Limb (tissue), 2 donors: ENCODE measurements around the gene CARD19.

Experiments
- DNase-seq, 2 donors: peaks; one replicate each; pipeline ENCODE4 v3.0.0-alpha.2; 2016; ENCODE audit errors: extremely low spot score in 2 of 2

CARD19 gene

DNA sequence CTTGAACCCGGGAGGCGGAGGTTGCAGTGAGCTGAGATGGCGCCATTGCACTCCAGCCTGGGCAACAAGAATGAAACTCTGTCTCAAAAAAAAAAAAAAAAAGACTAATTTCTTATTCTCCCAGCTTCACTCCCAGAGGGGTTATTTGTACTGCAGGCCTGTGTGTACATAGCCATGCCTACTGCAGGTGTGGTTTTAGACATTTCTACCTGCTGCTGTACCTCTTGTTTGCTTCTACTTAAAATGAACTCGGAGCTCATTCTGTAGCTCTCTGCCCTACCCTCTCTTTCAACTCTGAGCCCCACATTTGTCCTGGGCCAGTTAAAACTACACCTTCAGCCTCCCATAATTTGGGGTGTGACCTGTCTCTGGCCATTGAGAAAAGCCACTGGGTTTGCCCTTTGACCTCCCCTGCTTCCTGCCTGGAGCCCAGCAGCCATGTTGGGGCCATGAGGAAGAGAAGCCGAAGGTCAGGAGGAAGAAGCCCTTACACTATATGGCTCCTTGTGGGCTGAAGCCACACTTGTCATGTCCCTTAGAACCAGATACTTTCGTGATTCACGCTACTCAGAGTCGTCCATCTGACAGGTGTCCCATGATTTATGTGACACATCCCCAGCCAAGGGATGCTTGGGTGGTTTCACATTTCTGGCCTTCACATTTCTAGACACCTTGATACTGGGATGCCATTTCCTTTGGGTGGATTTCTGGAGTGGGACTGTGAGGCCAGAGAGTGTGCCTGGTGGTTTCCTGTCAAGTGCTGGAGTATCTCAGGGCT, 9.4 kb upstream of the CARD19 start:
- peak in 1 of 2 donors; percentile 10 for DNase-seq

- peak in 1 of 2 donors; percentile 12 for DNase-seq
Observed at GRCh38 chr9:93087971-93088655, 7.9 kb upstream of the CARD19 start.

DNA sequence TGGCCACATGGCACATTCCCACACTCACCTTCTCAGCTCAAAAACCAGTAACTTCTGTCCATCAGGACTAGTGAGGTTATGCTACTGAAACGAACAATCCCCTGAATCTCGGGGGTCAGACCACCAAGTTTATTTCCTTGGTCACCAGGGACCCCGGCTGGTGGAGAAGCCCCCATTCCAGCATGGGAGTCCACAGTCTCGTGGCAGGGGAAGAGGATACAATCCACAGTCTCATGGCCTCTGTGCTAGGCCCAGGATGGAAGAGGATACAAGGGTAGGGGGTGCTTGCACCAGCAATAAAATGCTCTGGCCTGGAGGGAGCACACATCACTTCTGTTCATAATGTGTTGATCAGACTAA, 7.4 kb upstream of the CARD19 start:
- peak in 1 of 2 donors; percentile 8 for DNase-seq

DNA sequence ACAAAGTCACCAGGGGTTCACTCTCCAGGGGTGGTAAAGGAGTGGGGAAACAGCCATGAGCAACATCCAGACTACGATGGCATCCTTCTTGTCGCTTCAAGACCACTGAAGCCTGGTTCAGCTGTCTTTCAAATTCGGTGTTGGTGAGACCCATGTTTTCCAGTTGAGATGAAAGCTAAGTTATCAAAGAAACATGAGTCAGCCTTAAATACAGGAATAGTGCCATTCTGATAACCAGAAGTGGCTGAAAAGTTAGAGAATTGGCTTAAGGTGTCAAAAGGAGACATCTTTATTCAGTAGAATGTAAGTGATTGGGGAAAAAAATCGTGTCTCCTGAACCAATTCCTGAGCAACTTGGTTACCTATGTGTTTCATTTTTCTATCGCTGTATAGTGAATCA, 7.0 kb upstream of the CARD19 start:
- DNase-seq: no peak

DNA sequence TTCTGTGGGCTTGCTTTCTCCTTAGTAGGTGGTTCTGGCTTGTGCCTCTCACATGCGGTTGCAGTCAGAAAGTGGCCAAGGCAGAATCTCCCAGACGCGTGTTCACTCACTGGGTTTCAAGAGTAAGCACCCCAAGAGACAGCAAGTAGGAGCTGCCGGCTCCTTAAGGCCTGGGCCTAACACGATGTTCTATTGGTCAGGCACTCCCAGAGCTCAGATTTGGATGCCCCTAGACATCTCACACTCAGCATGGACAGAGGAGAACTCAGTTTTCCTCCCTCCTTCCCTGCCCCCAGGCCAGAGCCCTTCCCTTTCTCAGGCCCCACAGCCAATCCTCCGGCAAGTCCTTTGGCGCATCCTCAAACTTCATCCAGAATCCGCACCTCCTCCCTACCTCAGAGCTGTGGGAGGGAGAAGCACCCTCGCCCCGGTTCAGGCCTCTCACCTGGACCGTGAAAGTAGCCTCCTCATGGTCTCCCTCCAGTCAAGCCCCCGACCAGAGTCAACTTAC, 6.5 kb upstream of the CARD19 start:
- peak in 1 of 2 donors; percentile 27 for DNase-seq

DNA sequence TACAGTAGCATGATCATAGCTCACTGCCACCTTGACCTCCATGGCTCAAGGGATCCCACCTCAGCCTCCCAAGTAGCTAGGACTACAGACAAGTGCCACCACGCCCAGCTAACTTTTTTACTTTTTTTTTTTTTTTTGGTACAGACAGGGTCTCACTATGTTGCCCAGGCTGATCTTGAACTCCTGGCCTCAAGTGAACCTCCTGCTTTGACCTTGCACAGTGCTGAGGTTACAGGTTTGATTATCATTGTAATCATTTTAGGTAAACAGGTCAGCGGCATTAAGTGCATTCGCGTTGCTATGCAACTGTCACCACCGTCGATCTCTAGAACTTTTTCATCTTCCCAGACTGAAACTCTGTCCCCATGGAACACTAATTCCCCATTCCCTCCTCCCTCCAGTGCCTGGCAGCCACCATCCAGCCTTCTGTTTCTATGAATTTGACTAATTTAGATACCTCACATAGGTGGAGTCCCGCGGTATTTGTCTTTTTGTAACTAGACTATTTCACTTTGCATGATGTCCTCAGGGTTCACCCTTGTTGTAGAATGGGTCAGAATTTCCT, 5.8 kb upstream of the CARD19 start:
- DNase-seq: peak in 1 of 2 donors; percentile 1

GRCh38 chr9:93091056-93091452, 5.0 kb upstream of the CARD19 start:
- peak in 1 of 2 donors; percentile 13 for DNase-seq

DNA sequence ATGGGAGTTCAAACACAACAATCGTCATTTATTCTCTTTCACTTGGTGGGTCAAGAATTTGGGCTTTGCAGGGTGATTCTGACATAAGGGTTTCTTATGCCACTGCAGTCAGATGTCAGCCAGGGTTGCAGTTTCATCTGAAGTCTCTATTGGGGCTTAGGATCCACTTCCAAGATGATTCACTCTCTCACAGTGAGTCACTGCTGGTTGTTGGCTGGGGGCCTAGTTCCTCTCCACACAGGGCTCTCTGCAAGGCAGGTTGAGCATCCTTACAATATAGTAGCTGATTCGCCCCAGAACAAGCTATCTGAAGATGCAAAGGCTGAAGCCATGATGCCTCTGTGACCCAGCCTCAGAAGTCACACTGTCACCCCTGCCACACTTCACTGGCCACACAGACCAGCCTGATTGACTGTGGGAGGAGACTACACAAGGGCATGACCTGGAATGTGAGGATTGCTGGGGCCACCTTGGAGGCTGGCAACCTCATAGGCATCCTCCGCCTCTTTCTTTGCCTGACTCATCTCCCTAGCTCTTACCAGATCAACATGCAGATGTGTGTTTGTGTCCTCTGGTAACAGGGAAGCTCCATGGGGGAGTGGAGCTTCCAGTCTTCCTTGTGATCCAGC, 4.5 kb upstream of the CARD19 start:
- DNase-seq: peak in 1 of 2 donors; percentile 31

DNA sequence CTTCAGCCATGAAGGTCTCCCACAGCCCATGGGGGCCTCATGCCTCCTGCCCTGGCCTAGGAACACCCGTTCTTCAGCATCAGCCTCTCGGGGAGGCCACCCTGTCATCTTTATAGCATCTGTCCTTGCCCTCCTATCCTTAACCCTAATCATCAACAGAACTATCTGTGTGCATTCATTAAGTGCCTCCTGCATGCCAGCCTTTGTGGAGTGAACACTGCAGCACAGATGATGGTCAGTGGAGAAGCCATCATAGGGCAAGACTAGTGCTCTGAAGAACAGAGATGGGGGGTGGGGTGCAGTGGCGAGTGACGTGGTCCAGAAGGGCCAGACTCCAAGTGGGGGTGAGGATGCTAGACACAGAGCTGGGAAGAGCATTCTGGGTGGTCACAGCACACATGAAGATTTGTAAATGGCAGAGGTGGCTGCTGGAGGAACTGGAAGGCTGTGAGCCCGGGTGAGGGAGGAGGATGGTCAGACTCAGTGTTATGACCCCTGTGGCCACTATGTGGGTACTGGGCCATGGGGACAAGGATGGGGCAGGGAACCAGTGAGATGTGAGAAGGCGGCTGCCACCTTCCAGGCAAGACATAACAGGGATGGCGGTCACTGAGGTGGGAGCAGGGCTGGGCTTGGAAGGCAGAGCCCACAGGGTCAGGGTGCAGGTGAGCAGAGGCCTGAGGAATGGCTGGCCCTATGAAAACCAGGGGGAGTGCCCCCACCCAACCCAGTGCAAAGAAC, 3.6 kb upstream of the CARD19 start:
- peak in 1 of 2 donors; percentile 25 for DNase-seq

DNA sequence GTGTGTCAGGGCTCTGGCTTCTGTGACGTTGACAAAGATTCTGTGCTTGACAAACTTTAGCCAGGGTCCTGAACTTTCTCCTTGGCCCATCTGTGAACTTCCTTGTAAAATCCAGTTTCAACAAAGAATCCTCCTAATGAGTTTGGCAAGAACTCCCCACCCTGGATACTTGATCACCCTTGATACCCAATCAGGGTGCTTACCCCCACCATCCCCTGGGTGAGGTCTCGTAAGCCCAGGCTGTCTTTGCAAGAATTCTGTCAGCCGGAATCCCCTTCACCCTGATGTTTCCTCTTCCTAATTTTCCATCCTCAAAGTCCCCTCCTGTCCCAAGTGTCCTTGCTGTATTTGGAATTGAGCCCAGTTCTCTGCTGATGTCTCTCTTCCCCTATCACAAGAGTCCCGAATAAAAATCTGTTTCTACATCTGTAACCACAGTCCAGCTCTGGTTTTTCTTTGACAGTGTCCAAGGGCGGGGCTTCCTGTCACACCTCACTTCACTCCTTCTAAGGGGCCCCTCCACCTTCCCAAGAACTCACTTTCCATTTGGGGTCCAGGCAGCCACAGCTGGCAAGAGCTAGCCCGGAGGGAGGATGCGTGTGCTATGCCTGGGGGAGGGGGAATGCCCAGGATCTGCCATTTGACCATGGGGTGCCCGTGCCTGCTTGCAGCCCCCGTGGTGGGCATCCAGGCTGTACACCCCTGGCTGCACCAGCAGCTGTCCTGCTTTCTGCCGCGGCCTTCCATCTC, 2.7 kb upstream of the CARD19 start:
- peak; percentile 36 to 43 for DNase-seq

- DNase-seq: no peak
Observed at GRCh38 chr9:93093877-93094657, 1.9 kb upstream of the CARD19 start.

- peak; percentile 44 to 68 for DNase-seq
Observed at GRCh38 chr9:93094658-93095204, 1.3 kb upstream of the CARD19 start.

DNA sequence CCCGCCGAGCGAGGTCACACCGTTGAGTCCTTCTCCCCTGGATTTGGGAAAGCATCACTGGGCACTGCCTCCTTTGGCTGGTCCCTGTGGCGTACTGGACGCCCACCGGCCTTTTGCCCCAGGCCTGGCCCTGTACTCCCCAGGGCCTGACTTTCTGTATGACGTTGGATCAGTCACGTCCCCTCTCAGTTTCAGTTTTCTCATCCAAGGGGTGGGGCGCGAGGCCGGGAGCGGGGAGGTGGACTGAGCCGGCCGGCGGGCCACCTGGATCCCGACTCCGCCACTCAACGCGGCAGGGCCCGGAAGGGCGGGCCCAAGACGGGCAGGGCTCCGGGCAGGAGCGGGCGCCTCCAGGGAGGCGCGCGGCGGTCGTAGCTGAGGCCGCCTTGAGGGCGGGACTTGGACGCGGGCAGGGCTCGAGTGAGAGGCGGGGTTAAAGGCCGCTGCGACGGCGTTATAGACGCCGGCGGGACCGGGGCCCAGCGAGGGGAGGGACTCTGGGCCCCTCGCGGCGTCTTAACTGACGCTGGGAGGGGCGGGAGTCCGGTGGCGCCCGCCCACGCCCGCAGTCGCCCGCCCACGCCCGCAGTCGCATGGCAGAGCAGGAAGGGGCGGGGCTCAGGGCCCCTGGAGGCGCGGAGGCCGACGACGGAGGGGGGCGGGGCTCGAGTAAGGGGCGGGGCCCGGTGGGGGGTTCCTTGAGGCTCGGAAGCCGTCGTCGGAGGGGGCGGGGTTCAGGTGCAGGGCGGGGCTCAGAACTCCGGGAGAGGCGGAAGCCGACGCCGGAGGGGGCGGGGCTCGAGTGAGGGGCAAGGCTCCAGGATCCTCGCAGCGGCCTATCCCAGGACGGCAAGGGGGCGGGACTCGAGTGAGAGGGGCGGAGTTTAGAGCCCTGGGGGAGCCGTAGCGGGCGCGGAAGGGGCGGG, 549 bp upstream of the CARD19 start:
- peak; percentile 98 to 100 for DNase-seq

GRCh38 chr9:93096811-93097382, 880 bp downstream of the CARD19 start:
- DNase-seq: peak in 1 of 2 donors; percentile 45

GRCh38 chr9:93097511-93098201, 1.6 kb downstream of the CARD19 start:
- no peak for DNase-seq

- peak; percentile 14 to 45 for DNase-seq
Observed at GRCh38 chr9:93098236-93098946, 2.4 kb downstream of the CARD19 start.
